Hematopoietic multipotent progenitor cell treated with erythropoietin and hydrocortisone succinate and interleukin-3 and kit ligand, for 6 days (in vitro differentiated cells): ENCODE results near the gene CNTROB.

Source experiments
- DNase-seq: peaks from one replicate; pipeline ENCODE4 v3.0.0-alpha.2; 2015

The CNTROB gene, protein sequence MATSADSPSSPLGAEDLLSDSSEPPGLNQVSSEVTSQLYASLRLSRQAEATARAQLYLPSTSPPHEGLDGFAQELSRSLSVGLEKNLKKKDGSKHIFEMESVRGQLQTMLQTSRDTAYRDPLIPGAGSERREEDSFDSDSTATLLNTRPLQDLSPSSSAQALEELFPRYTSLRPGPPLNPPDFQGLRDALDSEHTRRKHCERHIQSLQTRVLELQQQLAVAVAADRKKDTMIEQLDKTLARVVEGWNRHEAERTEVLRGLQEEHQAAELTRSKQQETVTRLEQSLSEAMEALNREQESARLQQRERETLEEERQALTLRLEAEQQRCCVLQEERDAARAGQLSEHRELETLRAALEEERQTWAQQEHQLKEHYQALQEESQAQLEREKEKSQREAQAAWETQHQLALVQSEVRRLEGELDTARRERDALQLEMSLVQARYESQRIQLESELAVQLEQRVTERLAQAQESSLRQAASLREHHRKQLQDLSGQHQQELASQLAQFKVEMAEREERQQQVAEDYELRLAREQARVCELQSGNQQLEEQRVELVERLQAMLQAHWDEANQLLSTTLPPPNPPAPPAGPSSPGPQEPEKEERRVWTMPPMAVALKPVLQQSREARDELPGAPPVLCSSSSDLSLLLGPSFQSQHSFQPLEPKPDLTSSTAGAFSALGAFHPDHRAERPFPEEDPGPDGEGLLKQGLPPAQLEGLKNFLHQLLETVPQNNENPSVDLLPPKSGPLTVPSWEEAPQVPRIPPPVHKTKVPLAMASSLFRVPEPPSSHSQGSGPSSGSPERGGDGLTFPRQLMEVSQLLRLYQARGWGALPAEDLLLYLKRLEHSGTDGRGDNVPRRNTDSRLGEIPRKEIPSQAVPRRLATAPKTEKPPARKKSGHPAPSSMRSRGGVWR

DNA sequence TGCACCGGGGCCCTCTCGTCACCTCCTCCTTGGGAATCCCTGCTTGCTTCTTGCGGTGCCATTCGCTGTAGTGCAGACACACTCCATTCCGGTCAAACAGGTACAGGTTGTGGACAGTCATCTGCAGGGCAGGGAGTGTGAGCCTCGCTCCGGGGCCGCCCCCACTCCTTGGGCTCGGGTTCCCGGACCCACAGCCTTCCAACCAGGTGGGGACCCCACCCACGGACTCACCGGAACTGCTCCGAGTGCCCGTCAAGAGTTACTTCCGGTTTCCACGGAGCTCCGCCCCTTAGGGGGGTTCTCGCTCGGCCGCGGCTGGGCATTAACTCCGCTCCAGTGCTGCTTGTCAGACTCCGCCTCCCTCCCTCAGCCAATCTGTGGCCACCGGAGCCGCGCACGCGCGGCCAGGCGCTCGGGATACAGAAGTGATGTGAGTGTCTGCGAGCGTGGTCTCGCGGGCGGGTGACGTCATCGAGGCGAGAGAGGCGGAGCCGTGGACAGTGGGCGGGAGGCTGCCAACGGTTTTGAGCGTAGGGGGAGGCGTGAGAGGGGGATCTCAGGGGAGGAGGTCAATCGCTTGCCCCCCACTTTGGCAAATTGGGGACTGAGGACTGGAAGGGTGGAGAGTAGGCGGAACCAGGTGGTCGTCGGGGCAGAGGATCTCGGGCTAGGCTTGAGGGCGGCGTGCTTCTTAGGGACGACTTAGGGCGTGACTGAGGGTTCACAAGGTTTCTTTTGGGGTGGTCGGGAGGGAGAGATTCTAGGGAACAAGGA lies at the start of gene CNTROB, which contains the start of gene TRAPPC1:
Gene CNTROB (plus strand): TSS at position 498 of the 774 bp plus-strand sequence. CDS start 874 bp downstream, outside the sequence.
Gene TRAPPC1 (minus strand): TSS at position 238 of the 774 bp plus-strand sequence. CDS start 117 bp downstream, at position 121.
- peak; percentile 99 for DNase-seq

DNA sequence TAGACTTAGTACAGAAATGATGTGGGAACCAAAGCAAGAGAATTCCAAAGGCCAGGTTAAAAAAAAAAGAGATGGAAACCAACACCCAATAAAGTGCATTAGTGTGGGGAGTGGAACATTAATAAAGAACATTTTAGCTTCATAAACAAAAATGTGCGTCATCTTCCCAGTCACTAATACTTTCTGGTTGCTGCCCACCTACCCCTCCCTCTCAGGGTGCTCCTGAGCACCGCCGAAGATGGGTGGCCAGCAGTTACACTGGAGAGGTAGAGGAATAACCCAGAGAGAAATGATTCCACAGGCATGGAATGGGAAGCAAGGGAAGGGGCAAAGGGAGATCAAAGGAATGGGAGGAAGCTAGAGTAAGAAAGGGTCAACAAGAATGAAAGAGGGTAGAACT lies 49.4 kb upstream of the CNTROB start:
- no peak for DNase-seq

DNA sequence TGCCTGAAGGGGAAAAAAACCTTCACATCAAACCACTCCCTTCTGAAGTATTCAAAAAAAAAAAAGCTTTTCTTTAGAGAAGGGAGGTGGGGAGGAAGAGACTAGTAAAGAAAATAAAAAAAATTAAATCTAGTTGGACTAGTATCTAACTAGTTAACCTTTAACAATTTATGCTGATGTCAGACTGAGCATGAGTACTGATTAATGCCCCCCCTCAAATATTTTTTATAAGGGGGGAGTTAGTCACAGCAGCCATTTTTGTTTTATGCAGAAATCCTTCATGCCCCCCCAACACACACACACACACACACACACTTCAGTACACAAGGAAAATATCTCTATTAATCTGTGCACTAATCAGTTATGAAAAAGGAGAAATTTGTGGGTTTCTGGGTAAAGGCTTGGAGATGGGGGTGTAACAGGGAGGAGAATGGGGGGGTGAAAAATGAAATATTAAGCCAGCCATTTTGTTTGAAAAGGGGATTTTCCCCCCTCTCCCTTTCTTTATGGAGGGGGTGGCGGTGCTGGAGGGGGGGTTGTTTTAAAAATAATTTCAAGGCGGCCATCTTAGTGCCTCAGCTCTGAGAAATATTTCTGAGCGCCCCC lies 48.1 kb upstream of the CNTROB start:
- DNase-seq: peak; percentile 67

DNA sequence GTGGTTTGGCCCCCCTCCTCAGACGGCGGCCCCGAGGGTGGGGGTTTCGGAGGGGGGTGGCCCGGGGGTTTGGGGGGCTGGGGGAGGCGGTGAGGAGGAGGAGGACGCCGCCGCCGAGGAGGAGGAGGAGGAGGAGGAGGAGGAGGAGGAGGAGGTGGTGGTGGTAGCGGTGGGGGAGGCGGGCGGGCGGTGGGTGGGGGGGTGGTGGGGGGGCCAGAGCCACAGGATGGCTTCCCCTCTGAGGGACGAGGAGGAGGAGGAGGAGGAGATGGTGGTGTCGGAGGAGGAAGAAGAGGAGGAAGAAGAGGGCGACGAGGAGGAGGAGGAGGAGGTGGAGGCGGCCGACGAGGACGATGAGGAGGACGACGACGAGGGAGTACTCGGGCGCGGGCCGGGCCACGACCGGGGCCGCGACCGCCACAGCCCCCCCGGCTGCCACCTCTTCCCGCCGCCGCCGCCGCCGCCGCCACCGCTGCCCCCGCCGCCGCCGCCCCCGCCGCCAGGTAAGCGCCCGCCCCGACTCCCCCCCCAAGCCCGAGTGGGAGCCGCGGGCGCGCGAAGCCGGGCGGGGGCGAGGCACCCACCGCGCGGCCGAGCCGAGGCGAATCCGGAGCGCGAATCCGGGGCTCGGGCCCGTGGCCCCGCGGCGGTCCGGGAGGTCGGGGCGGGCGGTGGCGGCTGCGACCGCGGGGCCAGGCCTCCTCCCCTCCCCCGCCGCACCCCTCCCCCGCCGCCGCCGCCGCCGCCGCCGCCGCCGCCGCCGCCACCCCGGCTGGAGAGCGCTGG lies 47.2 kb upstream of the CNTROB start:
- peak; percentile 42 for DNase-seq

DNA sequence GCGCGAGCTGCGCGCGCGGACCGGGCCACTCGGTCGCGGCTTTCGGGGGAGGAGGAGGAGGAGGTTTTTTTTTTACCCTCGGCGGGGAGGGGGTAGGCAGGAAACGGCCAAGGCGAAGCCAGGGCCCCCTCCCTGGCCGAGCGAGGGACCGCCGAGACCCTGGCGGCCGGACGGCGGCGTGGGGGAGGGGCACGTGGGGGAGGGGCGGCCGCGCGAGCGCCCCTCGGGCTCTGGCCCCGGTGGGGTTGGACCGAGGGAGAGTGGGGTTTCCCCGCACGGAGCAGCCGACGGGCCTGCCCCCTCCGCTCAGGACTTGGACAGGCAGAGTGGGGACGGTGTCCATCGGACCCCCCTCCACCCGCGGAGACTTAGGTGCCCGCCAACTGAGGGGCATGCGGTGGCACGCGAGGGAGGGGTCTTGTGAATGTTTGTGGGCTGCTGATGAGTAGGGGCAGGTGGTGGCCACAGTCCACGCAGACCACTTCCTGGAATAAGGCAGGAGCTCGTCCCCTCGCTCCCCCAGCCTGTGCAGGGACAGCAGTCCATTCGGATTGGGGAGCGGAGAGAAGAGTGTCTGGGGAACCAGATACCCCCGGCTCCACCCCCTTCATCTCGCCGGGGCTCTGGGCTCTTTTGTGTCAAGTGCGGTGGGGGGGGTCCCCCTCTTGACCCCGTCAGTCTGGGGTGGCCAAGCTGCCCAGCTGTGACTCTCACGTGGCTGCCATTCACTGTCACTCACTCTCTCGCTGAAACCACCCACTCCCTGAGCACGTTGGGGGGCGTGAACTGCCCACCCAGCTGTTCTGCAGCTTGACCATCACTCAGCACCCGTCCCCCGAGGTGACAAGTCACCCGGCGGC lies 46.4 kb upstream of the CNTROB start:
- peak; percentile 77 for DNase-seq

DNA sequence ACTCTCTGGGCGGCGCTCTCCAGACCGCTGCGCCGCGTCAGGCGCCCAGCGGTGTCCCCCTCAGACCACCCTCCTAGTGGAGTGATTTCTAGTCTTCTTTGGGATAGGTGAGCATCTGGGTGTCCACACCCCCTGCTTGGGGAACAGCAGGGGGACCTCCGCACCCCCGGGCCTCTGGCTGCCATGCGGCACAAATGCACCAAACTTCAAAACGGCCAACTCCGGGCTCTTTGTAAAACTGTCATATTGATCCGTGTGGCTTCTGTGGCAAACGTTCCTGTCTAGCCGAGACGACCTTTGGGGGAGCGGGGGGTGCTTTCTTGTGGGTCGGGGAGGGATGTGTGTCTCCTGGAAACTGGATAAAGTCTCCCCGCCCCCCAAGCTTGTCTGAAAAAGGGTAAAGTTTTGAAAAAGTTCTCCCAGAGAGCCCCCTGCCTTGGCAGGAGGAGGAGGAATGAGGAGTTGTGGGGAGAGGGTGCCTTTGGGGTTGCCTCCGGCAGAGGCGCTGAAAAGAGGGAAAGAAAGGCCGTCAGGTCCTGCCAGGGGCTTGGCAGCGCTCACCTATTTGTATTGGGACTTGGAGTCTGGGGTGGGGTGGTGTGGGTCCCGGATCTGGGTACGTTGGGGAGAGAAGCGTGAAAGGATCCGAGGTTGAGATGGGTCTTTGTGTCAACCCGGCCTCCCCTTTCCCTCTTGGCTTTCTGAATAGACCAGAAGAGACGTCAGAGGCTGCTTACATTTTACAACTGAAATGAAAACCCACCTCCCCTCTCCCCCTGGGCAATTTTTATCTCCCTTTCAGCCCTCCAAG lies 45.6 kb upstream of the CNTROB start:
- DNase-seq: peak; percentile 59

DNA sequence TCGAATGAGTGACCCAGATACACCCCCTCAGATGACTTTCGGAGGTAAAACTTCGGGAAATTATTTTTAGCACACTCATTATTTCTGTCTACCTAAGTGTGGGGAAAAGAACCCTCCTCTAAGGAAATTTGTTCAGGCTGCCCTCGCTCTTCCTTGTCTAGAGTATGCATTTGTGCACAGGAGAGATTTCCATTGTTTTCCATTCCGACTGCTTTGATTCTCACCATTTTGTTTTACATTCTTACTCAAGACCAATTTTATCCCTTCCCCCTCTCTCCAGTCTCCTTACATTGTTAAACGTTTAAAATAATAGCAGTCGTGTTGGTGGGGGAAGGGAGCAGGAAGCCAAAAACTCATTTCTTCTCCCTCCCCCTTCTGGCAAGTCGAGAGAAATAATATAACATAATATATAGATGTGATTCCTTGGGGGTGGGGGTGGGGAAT lies 44.9 kb upstream of the CNTROB start:
- no peak for DNase-seq

DNA sequence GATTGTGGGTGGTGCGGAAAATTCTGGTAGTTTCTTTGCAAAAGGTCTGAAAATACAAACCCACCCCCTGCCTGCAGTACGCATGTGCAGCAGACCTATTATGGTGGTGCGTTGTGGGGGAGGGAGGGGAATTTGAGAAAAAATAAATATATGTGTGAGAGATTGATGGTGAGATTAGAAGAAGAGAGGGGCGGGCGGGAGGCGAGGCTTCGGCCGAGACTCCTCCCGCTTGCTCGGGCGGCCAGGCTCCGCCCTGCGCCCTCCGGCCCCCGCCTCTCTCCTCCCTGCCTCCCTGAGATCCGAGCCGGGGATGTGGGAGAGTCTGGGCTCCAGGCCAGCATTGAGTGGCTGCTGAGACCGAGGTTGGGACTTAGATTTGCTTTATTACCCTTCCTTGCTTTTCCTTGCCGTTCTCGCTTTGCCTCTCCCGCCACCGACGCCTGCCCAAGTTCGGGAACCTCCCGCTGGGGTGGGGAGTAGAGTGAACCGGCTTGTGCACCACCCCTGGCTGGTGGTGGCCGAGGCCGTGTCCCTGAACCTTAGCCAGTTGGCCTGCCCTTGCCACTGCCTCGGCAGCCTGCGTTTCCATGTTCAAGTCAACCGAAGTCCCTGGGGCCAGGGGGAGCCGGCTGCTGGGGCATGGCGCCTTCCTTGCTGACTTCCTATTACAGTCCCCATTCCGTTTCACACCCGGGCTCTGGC lies 44.4 kb upstream of the CNTROB start:
- peak; percentile 97 for DNase-seq

DNA sequence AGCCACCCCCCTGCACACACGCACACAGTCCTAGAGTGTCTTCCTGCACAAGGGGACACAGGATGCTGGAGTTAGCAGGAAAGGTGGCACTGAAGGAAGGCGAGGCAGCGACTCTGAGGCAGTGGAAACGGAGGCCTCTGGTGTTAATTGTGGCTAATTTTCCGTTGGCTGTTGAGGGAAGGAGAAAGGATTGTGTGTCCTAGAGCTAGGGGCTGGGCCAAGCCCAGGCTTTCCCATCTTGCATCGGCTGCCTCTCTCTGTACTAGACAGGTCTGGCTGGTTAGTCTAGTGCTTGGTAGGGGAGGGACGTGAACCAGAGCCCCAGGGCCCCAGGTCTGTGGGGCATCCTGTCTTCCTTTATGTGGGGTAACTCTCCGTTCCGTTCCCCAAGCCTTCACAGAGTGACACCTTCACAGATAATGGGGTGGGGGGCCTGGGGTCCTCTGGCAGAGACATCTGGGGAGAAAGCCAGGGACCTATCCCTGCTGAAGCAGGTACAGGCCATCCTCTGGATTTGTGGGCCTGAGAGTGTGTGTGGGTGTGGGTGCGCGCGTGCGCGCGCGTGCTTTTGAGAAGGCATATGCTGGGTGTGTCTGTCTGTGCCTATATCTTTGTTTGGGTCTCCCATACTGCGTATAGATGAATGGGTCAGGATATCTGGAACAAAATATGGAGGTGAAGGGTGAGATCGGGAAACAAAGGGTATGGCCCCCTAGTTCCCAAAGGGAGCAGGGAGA lies 43.7 kb upstream of the CNTROB start, which contains the start of gene CHD3:
Gene CHD3 (plus strand): TSS at position 606 of the 737 bp plus-strand sequence. CDS start 212 bp downstream, outside the sequence.
- peak; percentile 25 for DNase-seq

DNA sequence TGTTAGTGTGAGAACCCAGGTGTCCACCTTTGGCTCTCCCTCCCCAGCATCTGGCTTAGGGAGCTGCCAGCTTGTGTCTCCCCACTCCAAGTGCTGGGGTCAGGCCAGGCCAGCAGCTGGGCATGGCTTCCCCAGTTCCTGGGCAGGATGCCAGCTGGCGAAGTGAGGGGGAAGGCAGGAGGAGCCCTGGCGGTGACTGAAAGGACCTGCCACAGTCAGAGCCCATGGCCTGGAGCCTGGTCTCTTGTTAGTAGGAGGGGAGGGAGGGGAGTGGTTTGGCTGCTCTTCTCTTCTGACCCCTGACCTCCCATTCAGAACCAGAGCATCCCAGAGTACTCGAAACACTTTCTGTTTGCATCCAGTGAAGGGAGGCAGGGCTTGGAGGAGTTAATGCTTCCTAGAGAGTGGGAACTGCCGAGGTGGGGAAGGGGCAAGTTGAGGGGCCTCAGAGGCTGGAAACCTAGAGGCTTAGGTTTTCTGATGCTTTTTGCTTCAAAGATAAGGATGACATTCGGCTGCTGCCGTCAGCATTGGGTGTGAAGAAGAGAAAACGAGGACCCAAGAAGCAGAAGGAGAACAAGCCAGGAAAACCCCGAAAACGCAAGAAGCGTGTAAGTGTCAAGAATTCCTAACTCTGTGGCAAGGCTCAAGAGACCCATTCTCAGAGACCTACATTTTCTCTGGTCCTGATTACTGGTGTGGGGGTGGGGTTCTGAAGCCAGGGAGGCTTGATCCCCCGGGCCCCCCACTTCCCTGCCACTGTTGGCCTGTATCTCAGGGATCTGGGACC lies 42.6 kb upstream of the CNTROB start:
- DNase-seq: peak; percentile 97

DNA sequence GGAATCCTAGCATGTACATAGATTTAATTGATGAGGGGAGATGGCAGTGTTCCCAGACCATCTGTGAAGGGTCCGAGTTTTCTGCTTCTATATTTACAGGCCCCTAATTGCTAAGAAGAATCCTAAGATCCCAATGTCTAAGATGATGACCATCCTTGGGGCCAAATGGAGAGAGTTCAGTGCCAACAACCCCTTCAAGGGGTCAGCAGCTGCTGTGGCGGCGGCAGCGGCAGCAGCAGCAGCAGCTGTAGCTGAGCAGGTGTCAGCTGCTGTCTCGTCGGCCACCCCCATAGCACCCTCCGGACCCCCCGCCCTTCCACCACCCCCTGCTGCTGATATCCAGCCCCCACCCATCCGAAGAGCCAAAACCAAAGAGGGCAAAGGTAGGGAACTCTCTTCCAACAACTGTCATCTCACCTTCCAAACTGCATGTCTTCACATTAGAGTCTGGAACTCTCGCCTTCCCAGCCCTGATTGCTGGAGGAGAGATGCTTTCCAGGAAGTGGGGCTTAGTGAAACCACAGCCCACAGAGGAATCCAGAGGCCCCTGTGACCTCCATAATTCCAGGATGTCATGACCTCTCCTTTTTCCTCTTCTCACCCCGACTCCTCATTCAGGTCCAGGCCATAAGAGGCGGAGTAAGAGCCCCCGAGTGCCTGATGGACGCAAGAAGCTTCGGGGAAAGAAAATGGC lies 38.7 kb upstream of the CNTROB start:
- no peak for DNase-seq

DNA sequence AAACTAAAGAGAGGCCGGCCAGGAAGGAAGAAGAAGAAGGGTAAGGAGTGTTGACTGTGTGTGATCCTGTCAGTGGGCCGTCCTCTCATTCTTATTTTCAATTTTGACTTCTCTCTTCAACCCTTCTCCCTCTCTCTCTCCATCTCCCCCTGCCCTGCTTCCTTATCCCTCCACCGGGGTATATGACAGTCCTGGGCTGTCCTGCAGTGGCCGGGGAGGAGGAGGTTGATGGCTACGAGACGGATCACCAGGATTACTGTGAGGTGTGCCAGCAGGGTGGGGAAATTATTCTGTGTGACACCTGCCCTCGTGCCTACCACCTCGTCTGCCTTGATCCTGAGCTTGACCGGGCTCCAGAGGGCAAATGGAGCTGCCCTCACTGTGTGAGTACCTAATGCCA lies 37.8 kb upstream of the CNTROB start:
- DNase-seq: no peak

DNA sequence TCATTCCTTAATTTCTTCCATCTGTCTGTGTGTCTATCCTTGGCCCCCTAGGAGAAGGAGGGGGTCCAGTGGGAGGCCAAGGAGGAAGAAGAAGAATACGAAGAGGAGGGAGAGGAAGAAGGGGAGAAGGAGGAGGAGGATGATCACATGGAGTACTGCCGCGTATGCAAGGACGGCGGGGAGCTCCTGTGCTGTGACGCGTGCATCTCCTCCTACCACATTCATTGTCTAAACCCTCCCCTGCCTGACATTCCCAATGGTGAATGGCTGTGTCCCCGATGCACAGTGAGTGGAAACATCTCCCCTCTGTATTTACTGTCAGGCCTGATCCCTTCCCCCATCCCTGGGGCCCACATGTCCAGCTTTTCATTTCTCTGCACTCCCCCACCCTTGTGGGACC lies 37.1 kb upstream of the CNTROB start:
- no peak for DNase-seq

DNA sequence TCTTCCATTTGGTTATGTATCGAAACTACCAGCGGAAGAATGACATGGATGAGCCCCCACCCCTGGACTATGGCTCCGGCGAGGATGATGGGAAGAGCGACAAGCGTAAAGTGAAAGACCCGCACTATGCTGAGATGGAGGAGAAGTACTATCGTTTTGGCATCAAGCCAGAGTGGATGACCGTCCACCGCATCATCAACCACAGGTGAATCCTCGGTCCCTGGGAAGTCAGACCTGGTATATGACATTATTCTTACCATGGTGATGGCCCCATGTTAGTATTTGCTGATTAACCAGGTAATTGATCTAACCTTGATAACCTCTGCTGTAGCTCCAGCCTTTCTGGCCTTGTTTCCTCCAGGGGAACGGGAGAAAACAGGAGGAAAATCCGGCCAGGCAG lies 34.9 kb upstream of the CNTROB start:
- no peak for DNase-seq

DNA sequence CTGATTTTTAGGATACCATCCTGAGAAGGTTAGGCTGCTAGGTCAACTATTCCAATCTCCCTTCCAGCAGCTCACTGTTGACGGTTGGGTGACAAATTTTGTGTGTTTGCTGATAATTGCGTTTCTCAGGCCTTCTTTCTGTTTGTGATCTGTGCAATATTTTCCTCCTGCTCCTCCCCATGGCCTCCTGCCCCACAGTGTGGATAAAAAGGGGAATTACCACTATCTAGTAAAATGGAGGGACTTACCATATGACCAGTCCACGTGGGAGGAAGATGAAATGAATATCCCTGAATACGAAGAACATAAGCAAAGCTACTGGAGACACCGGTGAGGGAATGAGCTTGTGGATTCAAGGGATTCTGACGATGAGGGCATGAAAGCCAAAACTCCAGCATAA lies 34.2 kb upstream of the CNTROB start:
- DNase-seq: peak; percentile 77
